Aorta (tissue), 5 donors: ENCODE results near the gene CNOT11. TPM values are rescaled to one million over a fixed set of nuclear protein-coding genes. Genes with fewer than 3 reads are reported as not detected.
"Not testable (repeated sequence)": the region's sequence is repeated elsewhere in the genome, so short reads cannot be mapped to it uniquely, and the experiment has no call there.

Source experiments
- ATAC-seq: fragments of 200-7000 bp; cut with Tn5 transposase; one replicate; pipeline ENCODE4 v1.9.1; 2022; ENCODE audit warnings: moderate library complexity; ENCODE audit not compliant: low FRiP score
- DNase-seq, 2 donors: peaks; one replicate each; pipeline ENCODE4 v3.0.0-alpha.2; 2020
- H3K27ac ChIP-seq, 2 donors: one replicate each; pipeline ENCODE4 v1.5.1; 2013; ENCODE audit warnings: low read length in 2 of 2, mild to moderate bottlenecking in 2 of 2, moderate library complexity in 2 of 2, control low read depth in 1 of 2, inconsistent platforms in 1 of 2, low read depth in 1 of 2
- H3K27me3 ChIP-seq, 2 donors: one replicate each; pipeline ENCODE4 v1.6.1; 2013; ENCODE audit warnings: control low read depth in 1 of 2, low read length in 1 of 2, mild to moderate bottlenecking in 1 of 2, moderate library complexity in 1 of 2; ENCODE audit not compliant: insufficient read depth in 2 of 2, control insufficient read depth in 1 of 2
- H3K36me3 ChIP-seq, 2 donors: one replicate each; pipeline ENCODE4 v1.6.1; 2013; ENCODE audit warnings: control low read depth in 1 of 2, low read length in 1 of 2, mild to moderate bottlenecking in 1 of 2; ENCODE audit not compliant: insufficient read depth in 2 of 2, control insufficient read depth in 1 of 2
- H3K4me1 ChIP-seq, 2 donors: one replicate each; pipeline ENCODE4 v1.6.1; 2013; ENCODE audit warnings: low read length in 2 of 2, control low read depth in 1 of 2, mild to moderate bottlenecking in 1 of 2, moderate library complexity in 1 of 2; ENCODE audit not compliant: insufficient read depth in 2 of 2, control insufficient read depth in 1 of 2
- H3K4me3 ChIP-seq, 2 donors: one replicate each; pipeline ENCODE4 v1.5.1; 2013; ENCODE audit warnings: low read length in 2 of 2, control low read depth in 1 of 2, mild to moderate bottlenecking in 1 of 2
- H3K9me3 ChIP-seq: one replicate; pipeline ENCODE4 v1.6.1; 2013; ENCODE audit warnings: mild to moderate bottlenecking, low read length; ENCODE audit not compliant: control insufficient read depth
- WGBS, 2 donors: extraction: QIAGEN DNeasy Blood & Tissue Kit; methylation state at CpG; one replicate each; pipeline ENCODE4 v1.1.7; 2013; 5-methylcytosine and 5-hydroxymethylcytosine counted together
- intact Hi-C, 2 donors: fragments of 100-400 bp; cut with DNase I; formaldehyde crosslinking; loops; one replicate each; pipeline versions ENCODE4 v1.14.2 to v1.15.0; 2022
- long read RNA-seq, 2 donors: library from polyadenylated mRNA; unstranded; transcript quantifications; one replicate each; pipeline ENCODE4 v2.0.0, GENCODE V29; 2020 to 2021
- polyA plus RNA-seq, 2 donors: library from polyadenylated mRNA; stranded (reverse); fragments of 200-250 nt; gene quantifications; one replicate each; pipeline ENCODE4 v1.2.3, GENCODE V29; 2013
- total RNA-seq, 2 donors: library from RNA; stranded (reverse); fragmentation: NEBNext Ultra II Directional; extraction: Animal tissue kit (Norgen Biotek cat#: 25700); gene quantifications; one replicate each; pipeline ENCODE4 v1.2.1, GENCODE V29; 2021
- donor health status: healthy with polysubstance abuse.
- donor health status: Bipolar disorder and iron deficiency.
- donor health status: DM: no; HTN: no; CAD: no.
- donor health status: DM: no; HTN: no; CAD: no.
- donor health status: DM: yes; HTN: yes; CAD: no.

The CNOT11 gene
- 10 to 100 TPM; 25.0 to 26.4 TPM for total RNA-seq
- polyA plus RNA-seq = 10 to 100 TPM; 12.8 to 15.9 TPM
- long read RNA-seq, donor 1, partial matches to known transcripts = 4 of 10 reads
- long read RNA-seq, donor 1, other reads (novel, unspliced or antisense) = 5 of 10 reads
- long read RNA-seq, donor 2, transcript CNOT11-201 (7 exons, 2,599 nt) = major isoform, 22 of 30 reads
- long read RNA-seq, donor 2, partial matches to known transcripts = 2 of 30 reads
- long read RNA-seq, donor 2, other reads (novel, unspliced or antisense) = 6 of 30 reads

- intact Hi-C loops = loop anchor here (1.0 to 2.0 kb wide), 2 partner anchors 54 to 56 kb away; partner anchors contain the start of gene RNF149 (in 1 of the 2)
- DNase-seq = peak; percentile 100
- Histone ChIP-seq H3K27ac (peak within 1 kb of the TSS in 1 of 2 donors; percentile 73), H3K36me3 (no peaks in the 10 kb centered on the region), H3K4me3 (peak within 1 kb of the TSS; percentile 79 to 92), H3K4me1 (peaks cover 0 to 6% of the 10 kb centered on the region in 2 donors), H3K9me3 (no peaks in the 10 kb centered on the region), H3K27me3 (no peaks in the 10 kb centered on the region)
- ATAC-seq = peak; percentile 99
- 0% methylated on average over 62 to 63 of the region's 63 CpGs for WGBS, 2 donors
These were observed at the start of gene CNOT11 for GRCh38 chr2:101252408-101253012. TSS of gene CNOT11 (plus strand) at chr2:101252886. CDS start at chr2:101252965, 79 bp downstream.

- intact Hi-C loops = loop anchor here (2.0 to 5.0 kb wide), 4 partner anchors 52 to 192 kb away; partner anchors contain the start of gene TBC1D8 (in 1 of the 2)
- no peak for ATAC-seq
These were observed 48.1 kb upstream of the CNOT11 start for GRCh38 chr2:101204400-101205115.

GRCh38 chr2:101205521-101206479 lies 46.9 kb upstream of the CNOT11 start:
- intact Hi-C loops = loop anchor here (2.0 to 5.0 kb wide), 4 partner anchors 53 to 193 kb away; partner anchors contain the start of gene TBC1D8 (in 1 of the 2)
- DNase-seq (peak in 1 of 2 donors; percentile 68), ATAC-seq (peak; percentile 90)
- H3K9me3 ChIP-seq = no peaks in the 10 kb centered on the region
- no peak overlapping the region for H3K4me3 ChIP-seq
- no peaks in the 10 kb centered on the region for H3K36me3 ChIP-seq
- 48% methylated on average over 15 of the region's 15 CpGs for WGBS, 2 donors
- no peak overlapping the region for H3K27ac ChIP-seq
- H3K4me1 ChIP-seq = no peaks in the 10 kb centered on the region
- no peaks in the 10 kb centered on the region for H3K27me3 ChIP-seq

More at GRCh38 chr2:101204400-101205115, 48.1 kb upstream of the CNOT11 start:
- no peak overlapping the region for H3K4me3 ChIP-seq
- no peaks in the 10 kb centered on the region for H3K27me3 ChIP-seq
- no peaks in the 10 kb centered on the region for H3K4me1 ChIP-seq
- H3K9me3 ChIP-seq = no peaks in the 10 kb centered on the region
- 93 to 94% methylated on average over 4 of the region's 4 CpGs for whole genome bisulfite sequencing, 2 donors
- no peaks in the 10 kb centered on the region for H3K36me3 ChIP-seq
- H3K27ac ChIP-seq = no peak overlapping the region
- DNase-seq = no peak

GRCh38 chr2:101208830-101209229 lies 43.9 kb upstream of the CNOT11 start:
- intact Hi-C loops = loop anchor here (5.0 kb wide), 2 partner anchors 57 to 172 kb away; partner anchors contain the start of gene TBC1D8 (in 1 of the 2)
- ATAC-seq (no peak), DNase-seq (no peak)
- WGBS, 2 donors = 71 to 72% methylated on average over 4 of the region's 4 CpGs
- Histone ChIP-seq H3K27ac (no peak overlapping the region), H3K4me3 (no peak overlapping the region), H3K36me3 (no peaks in the 10 kb centered on the region), H3K9me3 (no peaks in the 10 kb centered on the region), H3K4me1 (no peaks in the 10 kb centered on the region), H3K27me3 (no peaks in the 10 kb centered on the region)

- no peak for ATAC-seq
- no peak overlapping the region for H3K4me3 ChIP-seq
- no peak for DNase-seq
- no peaks in the 10 kb centered on the region for H3K4me1 ChIP-seq
- no peaks in the 10 kb centered on the region for H3K27me3 ChIP-seq
- H3K36me3 ChIP-seq = no peaks in the 10 kb centered on the region
- H3K9me3 ChIP-seq = no peaks in the 10 kb centered on the region
- WGBS, 2 donors = 90 to 94% methylated on average over 7 of the region's 7 CpGs
- H3K27ac ChIP-seq = no peak overlapping the region
- intact Hi-C loops = no loop called here
These were observed 33.4 kb upstream of the CNOT11 start for GRCh38 chr2:101219246-101219645.

- whole genome bisulfite sequencing, 2 donors = 96 to 97% methylated on average over 7 of the region's 7 CpGs
- DNase-seq, H3K27ac ChIP-seq, H3K27me3 ChIP-seq, H3K36me3 ChIP-seq, H3K4me3 ChIP-seq, H3K9me3 ChIP-seq, ATAC-seq, intact Hi-C loops, H3K4me1 ChIP-seq: not testable (repeated sequence)
These were observed 32.6 kb upstream of the CNOT11 start for GRCh38 chr2:101220091-101220490.

- Histone ChIP-seq H3K4me1 (no peaks in the 10 kb centered on the region), H3K27ac (no peak overlapping the region), H3K4me3 (no peak overlapping the region), H3K27me3 (no peaks in the 10 kb centered on the region), H3K36me3 (no peaks in the 10 kb centered on the region), H3K9me3 (no peaks in the 10 kb centered on the region)
- ATAC-seq = no peak
- intact Hi-C loops = no loop called here
- DNase-seq = no peak
- 83% methylated on average over 7 of the region's 7 CpGs for WGBS, 2 donors
These were observed 28.9 kb upstream of the CNOT11 start for GRCh38 chr2:101223814-101224231.

GRCh38 chr2:101230541-101231001 lies 22.1 kb upstream of the CNOT11 start:
- intact Hi-C loops = no loop called here
- Histone ChIP-seq H3K27me3 (no peaks in the 10 kb centered on the region), H3K4me1 (no peaks in the 10 kb centered on the region), H3K27ac (no peak overlapping the region), H3K36me3 (no peaks in the 10 kb centered on the region), H3K9me3 (no peaks in the 10 kb centered on the region), H3K4me3 (no peak overlapping the region)
- 46 to 63% methylated on average over 2 of the region's 2 CpGs for WGBS, 2 donors
- no peak for DNase-seq
- no peak for ATAC-seq
